ENCODE data around the gene MRGPRG.
"Not testable (repeated sequence)": the region's sequence is repeated elsewhere in the genome, so short reads cannot be mapped to it uniquely, and the experiment has no call there.

The MRGPRG gene

DNA sequence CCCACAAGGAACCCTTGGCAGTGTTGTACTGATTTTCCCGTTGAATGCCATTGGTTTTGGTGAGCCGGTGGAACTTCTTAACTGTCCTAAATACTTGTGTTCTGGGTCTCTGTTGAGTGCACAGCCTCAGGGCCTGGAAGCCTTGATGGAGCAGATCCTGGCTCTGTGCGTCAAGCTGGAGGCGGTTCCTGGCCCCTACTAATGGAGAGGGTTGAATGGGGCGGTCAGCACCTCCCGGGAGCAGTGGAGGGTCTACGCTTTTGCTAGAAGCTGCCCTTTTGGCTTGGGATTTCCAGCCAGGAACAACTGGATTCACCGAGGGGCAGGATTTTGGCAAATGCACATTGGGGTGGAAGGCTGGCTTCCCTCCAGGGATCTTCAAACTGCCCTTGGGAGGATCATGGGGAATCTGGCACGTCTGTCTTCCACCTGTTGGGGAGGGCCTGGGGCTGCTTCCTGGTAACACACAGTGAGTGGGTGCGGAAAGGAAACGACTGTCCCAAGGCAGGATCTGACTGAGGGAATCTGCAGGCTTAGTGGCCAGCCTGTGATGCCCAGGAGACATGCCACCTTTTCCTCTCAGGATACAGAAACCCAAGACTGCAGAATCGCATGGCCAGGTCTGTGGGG, 46.6 kb downstream of the MRGPRG start:
- no peak for DNase-seq

DNA sequence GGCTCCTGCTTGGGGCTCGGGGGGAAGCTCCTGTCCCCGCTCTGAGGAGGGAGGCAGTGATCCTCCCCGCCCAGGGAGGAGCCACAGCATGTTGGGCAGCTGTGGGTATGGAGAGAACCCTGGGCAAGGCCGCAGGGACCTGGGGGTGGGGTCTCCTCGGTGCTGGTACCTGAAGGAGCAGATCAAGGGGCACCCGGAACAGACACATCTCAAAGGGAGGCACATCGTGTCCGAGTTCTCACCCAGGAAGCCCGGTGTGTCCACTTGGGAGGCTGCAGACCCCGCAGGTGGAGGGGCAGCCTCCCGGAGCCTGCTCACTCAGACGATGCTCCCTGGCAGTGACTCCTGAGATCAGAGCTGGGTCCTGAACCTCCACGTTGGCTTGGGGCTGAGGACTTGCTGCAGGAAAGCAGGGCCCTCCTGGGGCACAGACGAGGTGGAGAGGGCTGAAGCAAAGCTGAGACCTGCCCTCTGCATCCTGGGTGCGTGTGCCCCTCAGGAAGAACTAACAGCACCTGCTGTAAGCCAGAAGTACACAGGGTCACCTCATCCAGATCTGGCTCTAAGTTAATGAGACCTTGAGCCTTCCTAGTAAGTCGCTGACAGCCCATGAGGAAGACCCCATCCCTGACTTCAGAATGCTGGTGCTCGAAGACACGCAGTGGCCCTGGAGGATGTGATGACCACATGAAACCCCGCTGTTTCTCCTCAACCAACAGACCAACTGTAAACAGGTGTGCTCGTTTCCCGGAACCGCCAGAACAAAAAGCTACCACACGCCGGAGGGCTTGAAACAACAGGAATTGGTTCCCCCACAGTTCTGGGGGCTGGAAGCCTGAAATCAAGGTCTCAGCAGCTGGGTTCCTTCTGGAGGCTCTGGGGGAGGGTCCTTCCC, 47.6 kb downstream of the MRGPRG start:
- DNase-seq: no peak

DNA sequence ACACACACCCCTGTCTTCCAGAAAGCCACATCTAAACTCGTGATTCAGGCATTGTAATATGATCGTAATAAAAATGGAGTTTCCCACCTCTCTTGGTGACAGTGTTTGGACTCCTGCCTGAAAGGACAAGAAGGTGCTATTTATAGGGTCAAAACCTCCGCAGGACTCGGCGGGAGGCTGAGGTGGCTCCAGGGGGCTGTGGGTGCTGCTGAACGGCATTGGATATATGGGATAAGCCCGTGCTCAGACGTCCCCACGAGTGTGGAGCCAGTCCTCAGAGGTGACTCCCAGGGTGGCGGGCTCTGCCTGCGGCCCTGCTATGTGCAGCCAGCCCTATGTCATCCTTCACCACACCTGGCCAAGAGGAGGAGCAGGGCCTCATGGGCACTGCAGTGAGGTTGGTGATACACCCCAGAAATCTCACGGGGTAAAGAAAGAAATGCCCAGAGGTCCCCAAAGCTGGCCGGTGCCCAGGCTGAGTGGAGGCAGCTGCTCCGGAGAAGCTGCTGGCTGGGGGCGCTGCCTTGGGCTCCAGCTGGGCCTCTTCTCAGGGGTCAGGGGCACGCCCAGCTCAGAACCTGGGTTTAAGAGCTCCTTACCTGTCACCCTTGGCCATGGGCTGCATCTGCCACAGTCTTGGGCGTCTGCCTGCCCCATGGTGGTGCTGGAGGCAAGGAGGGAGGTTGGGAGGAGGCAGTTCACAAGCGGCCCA, 48.4 kb downstream of the MRGPRG start:
- no peak for DNase-seq

DNA sequence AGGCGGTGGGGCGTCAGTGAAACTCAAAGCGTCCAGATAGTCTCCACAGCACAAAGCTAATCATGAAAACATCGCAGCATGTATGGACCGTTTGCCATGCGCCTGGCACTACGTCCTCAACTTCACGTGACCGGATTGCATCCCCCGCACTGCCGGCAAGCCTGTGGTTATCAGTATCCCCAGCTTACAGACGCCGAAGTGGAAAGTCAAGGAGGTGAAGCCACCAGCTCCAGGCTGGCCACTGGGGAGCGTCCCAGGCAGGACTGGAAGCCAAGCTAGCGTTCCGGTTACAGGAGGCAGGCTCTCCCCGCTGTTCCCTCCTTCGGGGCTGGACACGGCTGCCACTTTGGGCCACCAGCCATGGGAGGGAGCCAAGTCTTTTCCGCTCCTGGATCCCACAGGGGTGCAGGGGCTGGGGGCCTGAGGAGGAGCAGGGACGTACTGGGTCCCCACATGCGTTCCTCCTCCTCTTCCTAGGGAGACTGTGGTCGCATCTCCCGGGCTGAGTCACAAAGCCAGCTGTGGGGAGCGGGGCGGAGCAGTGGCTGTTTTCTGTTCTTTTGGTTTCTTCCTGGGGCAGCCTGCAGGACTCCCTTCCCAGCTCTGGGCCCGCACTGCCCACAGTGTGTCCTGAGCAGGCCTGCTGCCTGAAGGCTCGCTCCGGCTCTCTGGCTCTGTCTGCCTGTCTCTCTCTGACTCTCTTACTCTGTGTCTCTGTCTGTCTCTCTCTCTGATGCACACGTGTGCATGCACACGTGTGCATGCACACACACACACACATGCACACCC, 49.2 kb downstream of the MRGPRG start:
- peak in 1 of 2 donors; percentile 27 for DNase-seq

DNA sequence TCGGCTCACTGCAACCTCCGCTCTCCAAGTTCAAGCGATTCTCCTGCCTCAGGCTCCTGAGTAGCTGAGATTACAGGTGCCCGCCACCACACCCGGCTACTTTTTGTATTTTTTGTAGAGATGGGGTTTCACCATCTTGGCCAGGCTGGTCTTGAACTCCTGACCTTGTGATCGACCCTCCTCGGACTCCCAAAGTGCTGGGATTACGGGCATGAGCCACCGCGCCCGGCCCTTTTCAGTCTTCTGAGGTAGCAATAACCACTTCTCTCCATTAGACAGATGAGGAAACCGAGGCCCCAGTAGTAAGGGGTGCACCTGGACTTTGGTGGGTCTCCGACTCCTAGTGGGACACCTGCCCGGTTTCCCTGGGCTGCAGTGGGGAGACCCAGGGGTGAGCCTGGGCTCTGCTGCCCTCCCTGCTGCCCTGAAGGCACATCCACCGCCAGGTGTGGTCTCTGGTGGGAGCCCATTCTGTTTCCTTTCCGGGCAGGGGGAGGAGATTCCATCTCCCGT, 49.8 kb downstream of the MRGPRG start:
- not testable (repeated sequence) for DNase-seq
